T-cell (primary cell): Measurements from ENCODE around the gene WNK2. TPM values are rescaled to one million over a fixed set of nuclear protein-coding genes. Genes with fewer than 3 reads are reported as not detected.

Experiments
- ATAC-seq, 4 experiments: fragments of 200-7000 bp in 3 of 4; fragments of 150-1000 bp in 1 of 4; cut with Tn5 transposase; replicated peaks in 1 of 4; 1 replicate in 3 of 4; 2 replicates in 1 of 4; pipeline ENCODE4 v1.10.0; 2021; ENCODE audit warnings: moderate library complexity in 3 of 4, mild to moderate bottlenecking in 2 of 4, moderate number of reproducible peaks in 1 of 4
- CTCF ChIA-PET, 2 donors: fragments of 300-600 bp; sonication (Branson Sonifier 250); formaldehyde crosslinking; loops; one replicate each; lab custom pipeline; 2022; ENCODE audit warnings: antibody characterized with exemption in 2 of 2; lab: Charles Lee
- POLR2A ChIA-PET, 2 donors: fragments of 300-600 bp; sonication (Branson Sonifier 250); formaldehyde crosslinking; loops; one replicate each; lab custom pipeline; 2022; ENCODE audit warnings: antibody characterized with exemption in 2 of 2; lab: Charles Lee
- DNase-seq, 35 experiments: peaks; one replicate each; pipeline versions ENCODE4 v3.0.0 to v3.0.0-alpha.2; 2013 to 2023
- H3K27ac ChIP-seq: one replicate; pipeline ENCODE4 v1.5.1; 2013; ENCODE audit warnings: low read length
- H3K27me3 ChIP-seq, 2 experiments: replicated peaks in 1 of 2; 1 replicate in 1 of 2; 2 replicates in 1 of 2; pipeline versions ENCODE4 v1.6.1 to v1.7.0; 2013; ENCODE audit warnings: low read length in 1 of 2, mixed read lengths in 1 of 2; ENCODE audit not compliant: control insufficient read depth in 2 of 2, insufficient read depth in 2 of 2; ENCODE audit errors: extremely low read depth in 1 of 2
- H3K36me3 ChIP-seq, 2 donors: 1 replicate in 1 of 2; 2 replicates in 1 of 2; pipeline versions ENCODE4 v1.6.1 to v1.7.0; 2013; ENCODE audit warnings: low read length in 1 of 2; ENCODE audit not compliant: control insufficient read depth in 2 of 2, insufficient read depth in 1 of 2; ENCODE audit errors: extremely low read depth in 1 of 2
- H3K4me1 ChIP-seq, 2 experiments: 1 replicate in 1 of 2; 2 replicates in 1 of 2; pipeline versions ENCODE4 v1.6.1 to v1.7.0; 2013; ENCODE audit warnings: low read length in 2 of 2, mixed read lengths in 1 of 2; ENCODE audit not compliant: insufficient read depth in 2 of 2, control insufficient read depth in 1 of 2; ENCODE audit errors: extremely low read depth in 1 of 2
- H3K4me3 ChIP-seq, 2 donors: 1 replicate in 1 of 2; 2 replicates in 1 of 2; pipeline versions ENCODE4 v1.5.1 to v1.7.0; 2013; ENCODE audit warnings: mild to moderate bottlenecking in 2 of 2, low read length in 1 of 2, moderate library complexity in 1 of 2; ENCODE audit not compliant: control insufficient read depth in 1 of 2; ENCODE audit errors: extremely low read depth in 1 of 2
- H3K9me3 ChIP-seq: 2 replicates; pipeline ENCODE4 v1.7.0; 2013
- H3K27ac Mint-ChIP-seq, 2 donors: one replicate each; pipeline ENCODE4 v1.8.0; 2020 to 2021; ENCODE audit warnings: mild to moderate bottlenecking in 2 of 2, mixed read lengths in 2 of 2
- H3K27me3 Mint-ChIP-seq, 2 donors: one replicate each; pipeline ENCODE4 v1.8.0; 2021 to 2022; ENCODE audit warnings: mixed read lengths in 2 of 2
- H3K36me3 Mint-ChIP-seq: one replicate; pipeline ENCODE4 v1.8.0; 2021; ENCODE audit warnings: mixed read lengths
- H3K4me1 Mint-ChIP-seq, 3 donors: one replicate each; pipeline ENCODE4 v1.8.0; 2020 to 2022; ENCODE audit warnings: mixed read lengths in 3 of 3, mild to moderate bottlenecking in 1 of 3
- H3K4me3 Mint-ChIP-seq, 3 donors: one replicate each; pipeline ENCODE4 v1.8.0; 2020 to 2022; ENCODE audit warnings: mild to moderate bottlenecking in 3 of 3, mixed read lengths in 3 of 3, moderate library complexity in 3 of 3
- H3K9me3 Mint-ChIP-seq, 3 donors: one replicate each; pipeline ENCODE4 v1.8.0; 2020 to 2022; ENCODE audit warnings: mixed read lengths in 3 of 3
- WGBS: methylation state at CpG from one replicate; pipeline ENCODE4 v1.1.5; 2013; ENCODE audit warnings: missing lambda C conversion rate; ENCODE audit not compliant: insufficient coverage; 5-methylcytosine and 5-hydroxymethylcytosine counted together
- total RNA-seq, 35 experiments: library from RNA in 6 of 35; stranded (reverse) in 6 of 35; fragments of 120-200 nt in 1 of 35; gene quantifications; one replicate each; pipeline versions ENCODE4 v1.2.1 to v1.2.4 and lab custom pipeline; 2013 to 2026

The WNK2 gene
- total RNA-seq, 5 donors from 2014 or later (not counting 1 experiment from before 2014, with no cell fraction given): 0.12 to 0.95 (median 0.48) TPM

GRCh38 chr9:93187574-93187973, 3.6 kb downstream of the WNK2 start:
- peak overlapping the region in 1 of 3 donors; percentile 25 for H3K4me3 Mint-ChIP-seq
- Histone ChIP-seq H3K9me3 (no peaks in the 10 kb centered on the region), H3K4me3 (no peak overlapping the region), H3K4me1 (peaks cover 3 to 15% of the 10 kb centered on the region in 2 experiments), H3K27ac (no peak overlapping the region), H3K36me3 (no peaks in the 10 kb centered on the region), H3K27me3 (peaks cover 7 to 57% of the 10 kb centered on the region in 2 experiments)
- peaks cover 5 to 24% of the 10 kb centered on the region in 2 donors for H3K27me3 Mint-ChIP-seq
- ATAC-seq (no peak), DNase-seq (no peak)
- H3K27ac Mint-ChIP-seq: peak overlapping the region in 1 of 2 donors; percentile 16
- no peaks in the 10 kb centered on the region for H3K36me3 Mint-ChIP-seq
- H3K9me3 Mint-ChIP-seq: no peaks in the 10 kb centered on the region
- ChIA-PET CTCF (no interaction called here), POLR2A (no interaction called here)
- 83% methylated on average over 5 of the region's 5 CpGs for WGBS
- peaks cover 0 to 13% (median 9%) of the 10 kb centered on the region in 3 donors for H3K4me1 Mint-ChIP-seq

- CTCF ChIA-PET: no interaction called here
- H3K36me3 ChIP-seq: no peaks in the 10 kb centered on the region
- POLR2A ChIA-PET: no interaction called here
Measured at GRCh38 chr9:93188426-93189368, 4.8 kb downstream of the WNK2 start.

GRCh38 chr9:93189369-93190132, 5.6 kb downstream of the WNK2 start:
- Mint-ChIP-seq H3K27ac (no peak overlapping the region), H3K9me3 (no peaks in the 10 kb centered on the region), H3K36me3 (no peaks in the 10 kb centered on the region), H3K27me3 (peaks cover 0 to 12% of the 10 kb centered on the region in 2 donors), H3K4me1 (peaks cover 0 to 2% (median 1%) of the 10 kb centered on the region in 3 donors), H3K4me3 (no peak overlapping the region)
- ATAC-seq (no peak), DNase-seq (no peak)
- Histone ChIP-seq H3K4me3 (no peak overlapping the region), H3K9me3 (no peaks in the 10 kb centered on the region), H3K27me3 (peaks cover 0 to 43% of the 10 kb centered on the region in 2 experiments), H3K36me3 (no peaks in the 10 kb centered on the region), H3K4me1 (peaks cover 0 to 4% of the 10 kb centered on the region in 2 experiments), H3K27ac (no peak overlapping the region)
- ChIA-PET CTCF (no interaction called here), POLR2A (no interaction called here)
- WGBS: 84% methylated on average over 17 of the region's 21 CpGs

More at GRCh38 chr9:93188426-93189368, 4.8 kb downstream of the WNK2 start:
- Mint-ChIP-seq H3K27ac (peak overlapping the region in 1 of 2 donors; percentile 13), H3K4me1 (peaks cover 0 to 3% (median 2%) of the 10 kb centered on the region in 3 donors), H3K36me3 (no peaks in the 10 kb centered on the region), H3K9me3 (no peaks in the 10 kb centered on the region), H3K27me3 (peaks cover 0 to 13% of the 10 kb centered on the region in 2 donors), H3K4me3 (no peak overlapping the region)
- 84% methylated on average over 11 of the region's 14 CpGs for WGBS
- ATAC-seq: no peak
- no peak overlapping the region for H3K27ac ChIP-seq
- peaks cover 0 to 48% of the 10 kb centered on the region in 2 experiments for H3K27me3 ChIP-seq
- H3K4me1 ChIP-seq: peaks cover 0 to 8% of the 10 kb centered on the region in 2 experiments
- no peak for DNase-seq
- H3K9me3 ChIP-seq: no peaks in the 10 kb centered on the region
- no peak overlapping the region for H3K4me3 ChIP-seq

- peaks cover 0 to 42% of the 10 kb centered on the region in 2 experiments for H3K27me3 ChIP-seq
- no peak for DNase-seq
- no peak overlapping the region for H3K27ac Mint-ChIP-seq
- no peak overlapping the region for H3K4me3 ChIP-seq
- peaks cover 0 to 2% (median 1%) of the 10 kb centered on the region in 3 donors for H3K4me1 Mint-ChIP-seq
- H3K4me1 ChIP-seq: peaks cover 0 to 3% of the 10 kb centered on the region in 2 experiments
- ChIA-PET POLR2A (no interaction called here), CTCF (no interaction called here)
- no peaks in the 10 kb centered on the region for H3K36me3 ChIP-seq
- H3K9me3 ChIP-seq: no peaks in the 10 kb centered on the region
- no peaks in the 10 kb centered on the region for H3K36me3 Mint-ChIP-seq
- H3K27me3 Mint-ChIP-seq: peaks cover 0 to 12% of the 10 kb centered on the region in 2 donors
- no peak overlapping the region for H3K27ac ChIP-seq
- no peaks in the 10 kb centered on the region for H3K9me3 Mint-ChIP-seq
- ATAC-seq: no peak
- H3K4me3 Mint-ChIP-seq: no peak overlapping the region
- 71% methylated on average over 12 of the region's 12 CpGs for WGBS
Measured at GRCh38 chr9:93190133-93190525, 6.2 kb downstream of the WNK2 start.

- no peak overlapping the region for H3K4me3 Mint-ChIP-seq
- no peaks in the 10 kb centered on the region for H3K9me3 Mint-ChIP-seq
- no peaks in the 10 kb centered on the region for H3K36me3 ChIP-seq
- no peak overlapping the region for H3K27ac ChIP-seq
- H3K27me3 Mint-ChIP-seq: peaks cover 0 to 8% of the 10 kb centered on the region in 2 donors
- 80% methylated on average over 15 of the region's 17 CpGs for WGBS
- H3K4me3 ChIP-seq: no peak overlapping the region
- peaks cover 0 to 1% (median 0%) of the 10 kb centered on the region in 3 donors for H3K4me1 Mint-ChIP-seq
- DNase-seq (no peak), ATAC-seq (no peak)
- H3K27me3 ChIP-seq: peaks cover 0 to 36% of the 10 kb centered on the region in 2 experiments
- H3K27ac Mint-ChIP-seq: no peak overlapping the region
- H3K36me3 Mint-ChIP-seq: no peaks in the 10 kb centered on the region
- H3K9me3 ChIP-seq: no peaks in the 10 kb centered on the region
- ChIA-PET POLR2A (no interaction called here), CTCF (no interaction called here)
- no peaks in the 10 kb centered on the region for H3K4me1 ChIP-seq
Measured at GRCh38 chr9:93190656-93191353, 6.9 kb downstream of the WNK2 start.

GRCh38 chr9:93191354-93191660, 7.4 kb downstream of the WNK2 start:
- H3K36me3 ChIP-seq: no peaks in the 10 kb centered on the region
- POLR2A ChIA-PET: no interaction called here
- H3K27ac ChIP-seq: no peak overlapping the region
- ATAC-seq: no peak
- Mint-ChIP-seq H3K27ac (no peak overlapping the region), H3K9me3 (no peaks in the 10 kb centered on the region), H3K4me3 (no peak overlapping the region), H3K27me3 (peaks cover 0 to 3% of the 10 kb centered on the region in 2 donors), H3K36me3 (no peaks in the 10 kb centered on the region), H3K4me1 (no peaks in the 10 kb centered on the region)
- DNase-seq: no peak
- H3K9me3 ChIP-seq: no peaks in the 10 kb centered on the region
- no peaks in the 10 kb centered on the region for H3K4me1 ChIP-seq
- H3K27me3 ChIP-seq: peaks cover 0 to 31% of the 10 kb centered on the region in 2 experiments
- CTCF ChIA-PET: no interaction called here
- 92% methylated on average over 5 of the region's 5 CpGs for WGBS
- H3K4me3 ChIP-seq: no peak overlapping the region
